Activated T-helper 17 cell treated with anti-CD3 and anti-CD28 coated beads, Interleukin-2, amount 50 U/mL, for 72 hours (primary cell): Measurements from ENCODE around the gene PRRX2. TPM values are rescaled to one million over a fixed set of nuclear protein-coding genes. Genes with fewer than 3 reads are reported as not detected.
"Not testable (repeated sequence)": the region's sequence is repeated elsewhere in the genome, so short reads cannot be mapped to it uniquely, and the experiment has no call there.

Experiments used
- ATAC-seq: fragments of 150-1000 bp; cut with Tn5 transposase; replicated peaks from 2 replicates; pipeline ENCODE4 v1.10.0; 2021; ENCODE audit warnings: mild to moderate bottlenecking, moderate library complexity
- H3K27ac Mint-ChIP-seq: one replicate; pipeline ENCODE4 v1.8.0; 2022; ENCODE audit warnings: mixed read lengths
- H3K27me3 Mint-ChIP-seq: one replicate; pipeline ENCODE4 v1.8.0; 2022; ENCODE audit warnings: mixed read lengths
- H3K36me3 Mint-ChIP-seq: one replicate; pipeline ENCODE4 v1.8.0; 2022; ENCODE audit warnings: low read depth, mild to moderate bottlenecking, mixed read lengths
- H3K4me1 Mint-ChIP-seq: one replicate; pipeline ENCODE4 v1.8.0; 2022; ENCODE audit warnings: mixed read lengths
- H3K4me3 Mint-ChIP-seq: one replicate; pipeline ENCODE4 v1.8.0; 2022; ENCODE audit warnings: mild to moderate bottlenecking, mixed read lengths
- H3K9me3 Mint-ChIP-seq: one replicate; pipeline ENCODE4 v1.8.0; 2022; ENCODE audit warnings: mixed read lengths
- total RNA-seq, 2 donors: library from RNA; stranded (reverse); gene quantifications; one replicate each; pipeline ENCODE4 v1.2.3, GENCODE V29; 2022

Gene PRRX2
- total RNA-seq, 2 donors from 2014 or later, result 0.32 TPM; not detected in 1

DNA sequence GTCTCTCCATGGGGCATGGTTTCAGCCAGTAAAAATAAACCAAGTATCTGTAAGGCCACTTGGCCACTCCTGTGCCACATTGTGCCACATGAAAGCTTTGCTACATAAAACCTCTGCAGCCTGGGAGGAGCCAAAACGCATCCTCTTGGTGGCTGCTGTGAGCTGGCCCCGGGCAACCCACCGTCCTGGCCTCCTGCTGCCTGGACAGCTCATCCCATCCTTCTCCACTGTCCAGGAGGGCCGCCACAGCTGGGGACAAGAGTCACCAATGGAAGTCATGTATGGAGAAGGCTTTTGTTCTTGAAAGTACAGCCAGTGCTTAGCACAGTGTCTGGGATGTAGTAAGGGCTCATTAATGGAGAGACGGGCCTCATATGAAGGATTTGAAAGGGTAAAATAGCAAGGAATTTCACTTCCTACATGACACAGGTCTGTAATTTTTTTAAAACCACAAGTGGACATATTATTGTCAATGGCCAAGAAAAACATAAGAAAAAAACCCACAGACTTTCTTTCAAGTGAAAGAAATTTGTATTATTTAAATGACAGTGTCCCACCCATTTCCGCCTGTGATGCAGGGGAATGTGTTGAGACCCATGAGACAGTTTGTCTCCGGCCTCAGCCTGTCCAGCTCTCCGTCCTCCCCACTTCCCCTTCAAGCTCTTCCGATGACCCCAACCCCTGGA, 80.8 kb downstream of the PRRX2 start:
- no peak for ATAC-seq

DNA sequence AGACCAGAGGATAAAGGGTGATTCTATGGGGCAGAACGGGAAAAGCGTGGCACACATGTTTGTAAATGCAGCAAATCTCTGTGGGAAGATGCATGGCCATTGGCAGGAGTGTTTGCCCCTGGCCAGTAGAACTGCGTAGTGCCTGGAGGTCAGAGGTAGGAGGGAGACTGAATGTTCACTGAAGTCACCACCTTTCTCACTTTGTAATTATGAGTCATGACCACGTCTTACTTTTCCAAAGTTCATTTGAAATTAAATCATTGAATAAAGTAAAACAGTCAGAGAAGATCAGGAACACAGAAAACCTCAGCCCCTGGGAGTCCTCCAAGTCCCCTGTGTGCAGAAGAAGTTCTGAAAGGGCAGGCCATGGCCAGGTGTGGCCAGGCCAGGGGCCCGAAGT, 82.8 kb downstream of the PRRX2 start:
- H3K36me3 Mint-ChIP-seq, result no peaks in the 10 kb centered on the region
- no peaks in the 10 kb centered on the region for H3K27me3 Mint-ChIP-seq
- H3K9me3 Mint-ChIP-seq, result no peaks in the 10 kb centered on the region
- ATAC-seq, result peak; percentile 37
- H3K4me1 Mint-ChIP-seq, result no peaks in the 10 kb centered on the region
- no peak overlapping the region for H3K4me3 Mint-ChIP-seq
- no peak overlapping the region for H3K27ac Mint-ChIP-seq

More for the DNA sequence above, 80.8 kb downstream of the PRRX2 start:
- Mint-ChIP-seq H3K9me3 (no peaks in the 10 kb centered on the region), H3K27me3 (no peaks in the 10 kb centered on the region), H3K27ac (no peak overlapping the region), H3K4me1 (no peaks in the 10 kb centered on the region), H3K36me3 (no peaks in the 10 kb centered on the region), H3K4me3 (no peak overlapping the region)

DNA sequence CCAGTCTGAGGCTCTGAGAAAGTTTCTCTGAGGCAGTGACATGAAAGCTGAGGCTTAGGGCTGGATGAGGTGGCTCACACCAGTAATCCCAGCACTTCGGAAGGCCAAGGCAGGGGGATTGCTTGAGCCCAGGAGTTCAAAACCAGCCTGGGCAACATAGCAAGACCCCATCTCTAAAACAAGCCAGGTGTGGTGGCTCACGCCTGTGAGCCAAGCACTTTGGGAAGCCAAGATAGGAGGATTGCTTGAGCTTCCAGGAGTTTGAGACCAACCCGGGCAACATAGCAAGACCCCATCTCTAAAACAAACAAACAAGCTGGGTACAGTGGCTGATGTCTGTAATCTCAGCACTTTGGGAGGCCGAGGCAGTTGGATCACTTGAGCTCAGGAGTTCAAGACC, 83.6 kb downstream of the PRRX2 start:
- not testable (repeated sequence) for H3K27me3 Mint-ChIP-seq, H3K9me3 Mint-ChIP-seq, H3K27ac Mint-ChIP-seq, H3K36me3 Mint-ChIP-seq, ATAC-seq, H3K4me3 Mint-ChIP-seq, H3K4me1 Mint-ChIP-seq

DNA sequence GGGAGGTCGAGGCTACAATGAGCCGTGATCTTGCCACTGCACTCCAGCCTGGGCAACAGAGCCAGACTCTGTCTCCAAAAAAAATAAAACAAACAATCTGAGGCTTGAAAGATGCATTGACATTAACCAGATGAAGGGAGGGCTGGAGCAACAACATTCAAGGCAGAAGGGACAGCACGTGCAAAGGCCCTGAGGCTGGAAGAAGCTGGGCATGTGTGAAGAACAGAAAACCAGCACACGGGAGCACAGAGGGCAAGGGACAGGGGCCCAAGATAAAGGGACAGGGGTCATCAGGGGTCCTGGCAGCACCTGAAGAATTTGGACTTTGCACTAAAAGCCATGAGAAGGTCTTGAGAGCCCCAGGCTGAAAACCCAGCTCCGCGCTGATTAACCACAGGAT, 84.1 kb downstream of the PRRX2 start:
- no peak for ATAC-seq
- Mint-ChIP-seq H3K4me1 (no peaks in the 10 kb centered on the region), H3K4me3 (no peak overlapping the region), H3K27ac (no peak overlapping the region), H3K27me3 (no peaks in the 10 kb centered on the region), H3K9me3 (no peaks in the 10 kb centered on the region), H3K36me3 (no peaks in the 10 kb centered on the region)

DNA sequence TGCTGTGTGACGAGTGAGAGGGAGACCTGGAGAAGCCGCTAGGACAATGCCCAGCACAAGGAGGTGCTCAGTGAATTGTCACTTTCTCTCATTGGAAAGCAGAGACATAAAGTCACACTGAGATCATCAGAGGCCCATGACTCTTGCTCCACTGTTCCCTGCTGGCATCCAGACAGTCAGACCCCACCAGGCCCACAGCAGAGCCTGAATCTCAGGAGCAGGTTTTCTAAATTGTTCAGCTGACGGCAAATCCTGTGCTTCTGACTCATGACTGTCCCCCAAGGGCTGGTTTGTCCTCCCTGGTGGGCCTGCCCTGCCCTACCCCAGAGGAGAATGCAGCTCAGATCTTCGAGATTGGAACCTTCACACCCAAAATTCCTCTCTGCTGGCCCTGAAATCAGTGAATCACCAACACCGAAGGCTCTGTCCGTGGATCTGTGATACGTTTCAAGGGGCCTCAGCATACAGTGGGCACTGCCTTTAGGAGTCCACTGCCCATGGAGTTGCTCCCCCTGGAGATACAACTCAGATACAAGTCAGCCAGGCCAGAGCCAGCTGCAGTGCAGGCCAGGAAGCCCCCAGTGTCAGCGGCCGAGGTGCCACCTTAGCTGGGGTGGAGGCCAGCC, 84.7 kb downstream of the PRRX2 start:
- Mint-ChIP-seq H3K4me3 (no peak overlapping the region), H3K9me3 (no peaks in the 10 kb centered on the region), H3K36me3 (no peaks in the 10 kb centered on the region), H3K27me3 (no peaks in the 10 kb centered on the region), H3K27ac (no peak overlapping the region), H3K4me1 (no peaks in the 10 kb centered on the region)
- no peak for ATAC-seq

DNA sequence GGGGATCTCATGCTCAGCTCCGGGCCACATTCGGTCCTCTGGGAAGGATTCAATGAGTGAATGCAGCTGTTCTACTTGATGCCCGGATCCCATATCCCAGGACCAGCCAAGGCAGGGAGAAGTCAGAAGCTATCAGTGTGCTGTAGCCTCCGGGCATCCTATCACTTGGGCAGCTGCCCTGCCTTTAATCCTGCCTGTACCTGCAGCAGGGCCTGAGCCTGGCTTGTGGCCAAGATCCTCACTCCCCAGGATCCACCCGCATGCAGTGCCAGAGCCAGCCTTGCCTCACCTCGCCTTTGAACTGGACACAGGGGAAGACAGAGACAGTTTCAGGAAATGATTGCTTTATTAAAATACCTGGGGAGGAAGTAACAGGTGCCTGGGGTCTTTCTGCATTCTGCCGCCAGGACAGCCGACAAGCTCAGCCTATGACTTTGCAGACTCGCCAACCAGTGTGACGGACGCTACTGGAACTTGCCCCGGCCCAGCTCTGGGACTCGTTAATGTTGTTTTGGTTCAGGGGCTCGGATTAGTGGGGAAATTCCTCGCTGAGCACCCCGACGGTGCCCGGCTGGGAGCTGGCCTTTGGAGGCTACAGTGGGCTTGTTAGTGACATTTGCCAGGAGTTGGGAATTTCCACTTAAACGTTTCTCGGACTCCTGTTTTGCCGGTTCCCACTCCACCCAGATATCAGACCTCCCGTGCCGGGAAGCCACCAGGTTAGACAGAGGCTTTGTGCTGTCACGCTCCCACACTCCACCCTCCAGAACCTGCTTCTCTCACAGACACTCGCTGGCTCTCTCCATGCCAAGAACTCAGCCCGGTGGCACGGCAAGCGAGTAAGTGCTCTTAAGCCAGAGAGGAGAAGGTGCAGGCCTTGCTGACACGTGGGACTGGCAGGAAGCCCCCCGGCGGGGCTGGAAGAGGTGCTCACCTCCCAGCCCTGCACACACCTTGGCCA, 86.7 kb downstream of the PRRX2 start:
- peaks cover 3% of the 10 kb centered on the region for H3K4me1 Mint-ChIP-seq
- H3K27me3 Mint-ChIP-seq, result no peaks in the 10 kb centered on the region
- H3K36me3 Mint-ChIP-seq, result no peaks in the 10 kb centered on the region
- ATAC-seq, result no peak
- peak overlapping the region; percentile 11 for H3K4me3 Mint-ChIP-seq
- H3K9me3 Mint-ChIP-seq, result no peaks in the 10 kb centered on the region
- H3K27ac Mint-ChIP-seq, result no peak overlapping the region

DNA sequence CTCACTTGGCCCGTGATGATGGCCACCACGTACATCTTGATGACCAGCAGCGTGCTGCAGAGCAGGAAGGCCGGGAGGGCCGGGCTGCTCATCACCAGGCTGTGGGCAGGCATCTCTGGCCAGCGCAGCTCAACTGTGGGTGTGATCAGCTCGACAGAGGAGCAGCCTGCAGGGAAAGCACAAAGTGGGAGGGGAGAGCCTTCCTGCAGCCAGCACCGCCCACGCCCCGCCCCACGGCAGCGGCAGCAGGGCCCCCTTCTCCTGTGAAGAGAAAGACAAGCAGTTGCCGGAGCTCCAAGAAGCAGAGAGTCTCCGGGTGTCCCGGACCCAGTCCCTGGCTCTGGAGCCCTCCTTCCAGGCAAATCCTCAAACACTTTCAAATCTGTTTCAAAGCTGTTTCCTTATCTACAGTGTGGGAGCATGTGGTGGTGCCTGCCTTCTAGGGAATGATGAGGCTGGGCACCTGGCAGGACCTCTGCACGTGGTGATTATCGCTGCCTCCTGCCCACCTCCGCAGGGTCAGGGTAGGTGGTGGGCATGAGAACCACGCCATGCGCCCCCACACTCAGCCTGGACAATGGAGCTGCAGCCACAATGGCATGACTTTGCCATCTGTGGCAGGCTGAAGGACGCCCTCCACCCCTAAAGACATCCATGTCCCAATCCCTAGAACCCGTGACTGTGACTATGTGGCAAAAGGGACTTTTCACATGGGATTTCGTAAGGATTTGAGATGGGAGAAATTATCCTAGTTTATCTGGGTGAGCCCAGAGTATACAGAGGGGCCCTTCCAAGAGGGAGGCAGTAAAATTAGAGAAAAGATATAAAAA, 87.7 kb downstream of the PRRX2 start, which contains the start of gene PTGES:
Gene PTGES (minus strand): TSS at position 143 of the 830 bp plus-strand sequence. CDS start 30 bp downstream, at position 113.
- Mint-ChIP-seq H3K36me3 (no peaks in the 10 kb centered on the region), H3K27ac (no peak within 1 kb of the TSS), H3K4me1 (peaks cover 7% of the 10 kb centered on the region), H3K9me3 (no peaks in the 10 kb centered on the region), H3K27me3 (peaks cover 2% of the 10 kb centered on the region), H3K4me3 (peak within 1 kb of the TSS; percentile 11)
- peak; percentile 49 for ATAC-seq

DNA sequence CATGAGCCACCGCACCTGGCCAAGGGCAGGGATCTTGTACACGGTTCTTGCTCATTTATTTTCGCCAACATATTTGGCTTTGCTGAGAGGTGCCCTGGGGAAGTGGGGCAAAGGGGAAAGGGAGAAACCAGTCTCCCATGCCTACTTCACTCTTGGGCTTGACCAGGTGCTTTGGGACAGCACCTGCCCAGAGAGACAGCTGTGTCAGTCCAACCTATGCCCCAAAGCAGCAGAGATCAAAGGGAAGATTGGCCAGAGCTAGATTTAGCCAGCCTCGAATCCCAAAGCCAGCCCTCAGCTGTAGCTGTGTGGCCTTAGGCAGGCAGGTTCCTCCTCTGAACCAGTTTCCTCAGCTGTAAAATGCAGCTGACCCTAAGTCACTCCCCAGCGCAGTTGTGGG, 89.7 kb downstream of the PRRX2 start:
- Mint-ChIP-seq H3K27me3 (peaks cover 4% of the 10 kb centered on the region), H3K4me3 (no peak overlapping the region), H3K27ac (no peak overlapping the region), H3K9me3 (no peaks in the 10 kb centered on the region), H3K4me1 (peaks cover 9% of the 10 kb centered on the region), H3K36me3 (no peaks in the 10 kb centered on the region)
- no peak for ATAC-seq

DNA sequence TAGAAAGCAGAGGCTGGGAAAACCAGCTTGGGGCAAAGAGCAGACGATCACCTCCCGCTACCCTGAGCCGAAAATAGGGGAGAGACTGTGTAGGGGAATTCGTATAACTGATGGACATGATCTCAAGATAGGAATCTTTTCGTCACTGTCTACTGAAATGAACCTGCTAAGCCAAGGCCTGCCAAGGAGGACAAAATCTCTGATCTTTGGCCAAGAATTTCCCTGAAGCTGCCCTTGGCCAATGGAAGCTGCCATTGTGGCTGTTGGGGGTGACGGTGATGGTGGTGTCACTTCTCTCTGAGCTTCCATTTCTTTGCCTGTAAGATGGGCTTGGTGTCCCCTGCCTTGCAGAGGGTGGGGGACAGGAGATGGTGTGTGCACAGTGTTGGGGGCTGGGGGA, 90.7 kb downstream of the PRRX2 start:
- peaks cover 9% of the 10 kb centered on the region for H3K4me1 Mint-ChIP-seq
- H3K27me3 Mint-ChIP-seq, result peaks cover 4% of the 10 kb centered on the region
- no peaks in the 10 kb centered on the region for H3K36me3 Mint-ChIP-seq
- H3K27ac Mint-ChIP-seq, result no peak overlapping the region
- H3K9me3 Mint-ChIP-seq, result no peaks in the 10 kb centered on the region
- no peak for ATAC-seq
- H3K4me3 Mint-ChIP-seq, result no peak overlapping the region

DNA sequence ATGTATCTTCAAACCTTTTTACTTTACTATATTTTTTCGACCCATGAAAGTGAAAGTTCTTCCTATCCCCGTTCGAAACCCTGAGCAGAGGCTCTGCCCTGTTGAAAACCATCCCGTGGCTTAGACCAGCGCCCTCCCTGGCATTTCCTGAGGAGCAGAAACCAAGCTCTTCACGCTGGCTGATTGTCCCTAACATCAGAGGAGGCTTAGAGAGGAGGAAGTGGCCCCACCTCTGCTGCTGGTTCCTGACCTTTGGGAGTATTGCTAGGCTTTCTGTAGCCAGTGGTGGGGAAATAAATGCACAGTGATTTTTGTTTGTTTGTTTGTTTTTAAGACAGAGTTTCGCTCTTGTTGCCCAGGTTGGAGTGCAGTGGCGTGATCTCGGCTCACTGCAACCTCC, 91.6 kb downstream of the PRRX2 start:
- Mint-ChIP-seq H3K27me3 (peaks cover 4% of the 10 kb centered on the region), H3K4me1 (peaks cover 9% of the 10 kb centered on the region), H3K27ac (no peak overlapping the region), H3K4me3 (no peak overlapping the region), H3K9me3 (no peaks in the 10 kb centered on the region), H3K36me3 (no peaks in the 10 kb centered on the region)
- ATAC-seq, result no peak

DNA sequence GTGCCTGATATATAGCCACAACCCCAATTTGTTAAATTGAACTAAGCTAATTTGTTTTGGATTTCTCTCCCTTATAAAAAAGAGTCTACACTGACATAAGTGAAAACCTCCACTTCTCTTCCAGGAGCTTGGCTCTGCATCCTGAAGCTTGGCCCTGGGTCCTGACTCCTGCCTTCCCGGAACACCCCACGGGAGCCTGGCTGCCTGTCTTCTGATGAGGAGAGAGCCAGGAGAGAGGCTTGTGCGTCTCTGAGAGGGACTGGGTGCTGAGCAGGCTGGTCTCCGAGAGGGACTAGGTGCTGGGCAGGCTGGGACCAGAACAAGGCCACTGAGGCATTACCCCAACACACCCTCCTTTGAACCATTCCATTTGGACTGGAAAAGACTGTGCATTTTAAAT, 93.9 kb downstream of the PRRX2 start:
- ATAC-seq, result no peak
- Mint-ChIP-seq H3K4me1 (peaks cover 9% of the 10 kb centered on the region), H3K9me3 (no peaks in the 10 kb centered on the region)

DNA sequence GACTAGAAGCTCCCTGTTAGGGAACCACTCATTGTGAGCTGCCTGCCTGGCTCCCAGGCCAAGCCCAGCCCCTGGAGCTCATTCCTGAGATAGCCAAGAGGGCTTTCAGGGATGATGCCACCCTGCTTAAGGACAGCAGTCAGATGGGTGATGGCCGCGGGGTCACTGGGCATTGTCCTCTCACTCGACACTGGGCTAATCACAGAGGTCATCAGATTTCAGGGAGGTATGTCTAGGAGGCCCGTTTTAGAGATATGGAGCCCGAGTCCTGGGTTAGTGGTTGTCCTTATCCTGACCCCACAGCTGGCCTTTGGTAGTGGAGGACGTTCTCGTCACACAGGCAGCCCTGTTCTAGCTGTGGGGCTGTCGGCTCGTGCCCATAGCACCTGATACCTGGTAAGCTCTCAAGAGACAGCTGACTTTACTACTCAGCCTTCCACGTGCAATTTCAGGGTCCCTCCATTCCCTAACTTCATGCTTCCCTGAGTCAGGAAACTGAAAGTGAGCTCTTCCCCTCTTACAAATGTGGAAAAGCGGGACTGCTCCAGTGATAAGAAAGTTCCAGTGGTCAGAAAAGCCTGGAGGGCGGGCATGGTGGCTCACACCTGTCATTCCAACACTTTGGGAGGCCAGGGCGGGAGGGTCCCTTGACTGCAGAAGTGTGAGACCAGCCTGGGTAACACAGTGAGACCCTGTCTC, 94.5 kb downstream of the PRRX2 start:
- no peak for ATAC-seq
- no peak overlapping the region for H3K27ac Mint-ChIP-seq
- H3K9me3 Mint-ChIP-seq, result no peaks in the 10 kb centered on the region
- H3K27me3 Mint-ChIP-seq, result peaks cover 4% of the 10 kb centered on the region
- no peaks in the 10 kb centered on the region for H3K36me3 Mint-ChIP-seq
- no peak overlapping the region for H3K4me3 Mint-ChIP-seq
- H3K4me1 Mint-ChIP-seq, result peaks cover 9% of the 10 kb centered on the region

More for the DNA sequence above, 93.9 kb downstream of the PRRX2 start:
- no peak overlapping the region for H3K4me3 Mint-ChIP-seq
- H3K36me3 Mint-ChIP-seq, result no peaks in the 10 kb centered on the region
- H3K27me3 Mint-ChIP-seq, result peaks cover 4% of the 10 kb centered on the region
- no peak overlapping the region for H3K27ac Mint-ChIP-seq

DNA sequence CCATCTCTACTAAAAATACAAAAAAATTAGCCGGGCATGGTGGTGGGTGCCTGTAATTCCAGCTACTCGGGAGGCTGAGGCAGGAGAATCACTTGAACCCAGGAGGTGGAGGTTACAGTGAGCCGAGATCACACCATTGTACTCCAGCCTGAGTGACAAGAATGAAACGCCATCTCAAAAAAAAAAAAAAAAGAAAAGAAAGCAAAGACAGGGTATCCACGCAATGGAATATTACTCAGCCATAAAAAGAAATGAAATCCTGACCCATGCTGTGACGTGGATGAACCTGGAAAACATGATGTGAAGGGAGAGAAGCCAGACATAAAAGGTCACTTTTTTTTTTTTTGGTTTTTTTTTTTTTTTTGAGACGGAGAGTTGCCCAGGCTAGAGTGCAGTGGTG, 95.3 kb downstream of the PRRX2 start:
- ATAC-seq, H3K27ac Mint-ChIP-seq, H3K27me3 Mint-ChIP-seq, H3K36me3 Mint-ChIP-seq, H3K9me3 Mint-ChIP-seq, H3K4me1 Mint-ChIP-seq, H3K4me3 Mint-ChIP-seq: not testable (repeated sequence)
